GF-D8 (cell line): Measurements from ENCODE around the gene NEBL.

Experiments
- DNase-seq: peaks from one replicate; lab custom pipeline; 2025; lab: John Stamatoyannopoulos, UW

The NEBL gene

DNA sequence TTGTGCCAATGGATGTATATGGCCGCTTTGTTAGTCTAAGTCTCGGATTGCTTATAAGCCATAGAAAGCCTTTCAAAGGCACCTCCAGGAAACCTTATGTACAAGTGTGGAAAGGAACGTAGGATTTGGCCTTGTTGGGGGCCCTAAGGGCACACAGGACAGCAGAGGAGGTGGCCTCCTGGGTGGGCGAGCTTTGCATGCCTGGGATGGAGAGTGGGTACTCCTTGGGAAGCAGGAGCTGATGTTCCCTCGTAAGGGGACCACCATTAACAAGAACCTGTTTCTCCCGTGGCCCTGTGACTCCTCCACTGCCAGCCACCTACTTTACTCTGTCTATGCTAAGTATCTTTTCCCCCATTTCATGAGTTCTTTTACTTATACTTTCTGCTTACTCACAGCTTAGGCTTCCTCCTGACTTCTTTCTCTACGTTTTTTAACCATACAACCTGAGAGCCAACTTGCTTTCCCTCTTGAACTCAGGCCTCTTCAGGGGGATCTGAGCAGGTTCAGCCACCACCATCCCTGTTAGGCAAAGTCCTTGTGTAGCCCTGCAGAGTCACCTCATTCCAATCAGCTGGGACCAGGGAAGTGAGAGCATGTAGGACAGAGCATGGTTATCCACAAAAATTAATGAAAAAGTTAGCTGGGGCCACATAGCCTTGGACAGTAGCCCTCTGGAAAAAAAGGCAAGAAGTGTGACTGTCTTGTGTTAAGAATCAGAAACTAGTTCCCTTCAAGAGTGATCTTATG is 118.9 kb downstream of the NEBL start:
- DNase-seq = no peak

DNA sequence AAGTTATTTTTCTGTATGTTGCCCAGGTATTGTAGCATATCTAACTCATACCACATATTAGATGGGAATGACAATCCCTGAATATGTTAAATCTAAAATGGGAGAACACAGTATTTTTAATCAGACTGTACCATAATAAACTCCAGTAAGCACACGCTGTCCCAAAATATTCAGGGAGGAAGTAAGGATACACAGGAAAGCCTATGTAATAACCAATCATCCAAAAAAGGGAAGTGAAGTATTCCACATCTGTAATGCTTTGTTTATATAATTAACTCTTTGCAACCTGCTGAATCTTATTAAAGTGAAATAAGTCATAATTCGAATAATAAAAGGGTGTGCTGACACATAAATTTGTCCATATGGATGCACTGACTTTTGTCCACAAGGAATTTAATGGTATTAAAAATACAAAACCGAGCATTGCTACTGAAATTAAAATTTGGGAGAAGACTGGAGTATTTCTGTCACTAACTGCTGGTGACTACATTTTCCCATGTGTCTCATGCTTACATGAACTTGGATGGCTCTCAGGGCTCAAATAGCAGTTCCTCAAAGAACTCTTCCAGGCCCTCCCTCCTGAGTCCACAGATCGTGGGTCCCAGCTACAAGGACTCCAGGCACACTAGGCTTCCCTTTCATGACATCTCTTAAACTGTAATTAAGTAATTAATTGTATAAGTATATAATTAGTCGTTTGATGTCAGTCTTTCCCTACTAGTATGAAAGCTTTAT is 120.6 kb downstream of the NEBL start:
- no peak for DNase-seq

DNA sequence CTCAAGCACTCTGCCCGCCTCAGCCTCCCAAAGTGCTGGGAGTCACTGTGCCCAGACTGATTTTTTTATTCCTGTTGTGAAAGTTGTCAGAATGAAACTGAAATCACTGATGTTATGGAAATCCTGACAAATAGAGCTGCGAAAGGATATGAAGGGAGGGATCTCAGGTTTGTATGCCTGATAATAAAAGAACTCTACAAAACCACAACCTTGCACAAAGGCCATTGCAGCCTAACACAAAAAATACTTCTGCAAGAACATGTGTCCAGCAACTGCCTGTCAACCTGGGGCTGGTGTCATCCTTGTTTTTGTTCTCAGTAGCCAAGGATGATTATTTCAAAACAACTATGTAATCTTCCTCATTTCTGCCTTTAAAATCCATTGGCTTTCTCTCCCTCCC is 126.1 kb downstream of the NEBL start:
- DNase-seq = no peak

DNA sequence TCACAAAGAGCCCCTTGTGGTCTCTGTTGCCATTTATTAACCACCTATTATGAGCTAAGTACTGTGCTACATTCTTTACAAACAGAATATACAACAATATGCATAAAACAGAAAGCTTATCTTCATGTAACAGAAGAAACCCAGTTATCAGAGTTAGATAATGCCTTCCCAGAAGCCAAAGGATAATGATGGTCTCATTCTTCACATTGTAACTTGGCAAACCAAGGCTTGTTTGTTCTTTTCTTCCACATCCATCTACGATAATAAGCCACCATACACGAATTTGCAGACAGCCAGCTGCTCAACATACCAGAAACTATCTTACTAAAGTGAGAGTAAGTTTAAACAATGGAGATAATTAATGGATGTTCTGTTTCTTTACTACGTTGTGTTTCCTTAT is 127.6 kb downstream of the NEBL start:
- no peak for DNase-seq

DNA sequence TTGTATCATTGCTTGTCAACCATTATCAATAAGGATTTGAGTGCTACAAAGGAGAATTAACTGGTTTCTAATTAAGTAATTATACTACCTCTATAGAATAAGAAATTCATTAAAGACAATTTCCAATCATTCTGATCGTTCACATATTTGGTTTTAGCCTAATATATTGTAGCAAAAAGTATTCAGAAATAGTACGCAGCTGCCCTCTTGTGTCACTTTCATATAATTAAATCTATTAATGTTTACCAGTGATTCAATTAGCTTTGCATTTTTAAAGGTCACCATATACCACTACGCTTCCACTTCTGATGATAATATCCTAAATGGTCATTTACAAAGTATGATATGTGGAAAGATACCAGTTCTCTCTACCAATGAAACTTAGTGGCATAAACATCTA is 128.3 kb downstream of the NEBL start:
- no peak for DNase-seq

DNA sequence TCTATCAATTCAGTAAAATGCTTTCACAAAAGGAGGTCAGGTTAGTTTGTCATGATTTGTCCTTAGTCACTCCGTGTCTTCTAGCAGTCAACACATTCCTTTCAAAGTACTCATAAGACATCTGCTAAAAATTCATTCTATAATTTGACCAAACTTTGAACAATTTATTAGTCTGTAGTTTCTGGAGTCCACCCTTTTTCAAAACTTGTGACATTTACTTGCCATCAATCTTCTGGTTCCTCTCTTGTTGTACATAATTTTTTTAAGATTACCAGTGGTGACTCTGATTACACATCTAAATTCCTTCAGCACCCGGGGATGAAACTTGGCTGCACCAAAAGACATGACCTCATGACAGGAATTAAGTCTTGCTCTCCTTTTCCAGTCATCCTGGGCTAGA is 130.1 kb downstream of the NEBL start:
- DNase-seq = no peak

DNA sequence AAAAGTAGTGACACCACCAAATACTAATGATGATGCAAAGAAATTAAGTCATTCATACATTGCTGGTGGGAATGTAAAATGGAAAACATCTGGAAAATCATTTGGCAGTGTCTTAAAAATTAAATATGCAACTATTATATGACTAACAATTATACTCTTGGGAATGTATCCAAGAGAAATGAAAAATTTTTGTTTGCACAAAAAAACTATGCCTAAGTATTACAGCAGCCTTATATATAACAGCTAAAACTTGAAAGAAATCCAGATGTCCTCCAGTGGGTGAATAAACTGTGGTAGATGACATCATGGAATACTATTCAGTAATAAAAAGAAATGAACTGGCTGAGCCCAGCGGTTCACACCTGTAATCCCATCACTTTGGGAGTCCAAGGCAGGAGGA is 132.0 kb downstream of the NEBL start:
- no peak for DNase-seq

DNA sequence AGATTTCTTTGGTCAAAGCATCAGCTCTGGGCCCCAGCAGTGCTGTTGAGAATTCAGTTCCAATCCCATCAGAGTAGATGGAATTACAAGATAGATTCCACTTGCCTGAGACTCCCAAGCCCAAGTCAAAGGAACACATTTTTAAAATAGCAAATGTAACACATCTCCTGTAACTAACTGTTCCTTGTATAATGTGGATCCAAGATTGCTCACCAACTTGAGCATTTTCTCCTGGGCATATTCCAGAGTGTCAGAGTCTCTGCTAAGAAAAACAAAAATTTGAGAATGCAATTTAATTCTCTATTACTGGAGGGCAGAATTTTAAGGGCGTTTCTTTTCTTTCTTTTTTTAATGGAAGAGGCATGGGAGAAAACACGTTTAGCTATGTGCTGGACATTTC is 136.7 kb downstream of the NEBL start:
- DNase-seq = no peak

DNA sequence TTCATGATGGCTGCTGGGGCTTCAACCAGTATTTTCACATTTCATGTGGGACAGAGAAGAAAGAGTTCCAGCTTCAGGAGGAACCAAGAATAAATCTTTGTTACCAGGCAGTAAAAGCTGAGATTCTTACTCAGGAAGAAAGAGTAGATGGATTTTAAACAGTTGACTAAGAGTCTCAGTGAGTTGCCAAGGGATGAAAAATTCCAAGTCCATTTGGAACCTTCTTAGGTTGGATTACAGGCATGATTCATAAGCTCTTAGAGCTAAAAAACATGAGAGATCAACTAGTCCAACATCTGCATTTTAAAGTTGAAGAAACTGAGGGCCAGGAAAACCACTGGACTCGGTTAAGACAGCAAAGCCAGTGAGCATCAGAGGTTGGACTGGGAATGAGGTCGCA is 148.6 kb downstream of the NEBL start:
- no peak for DNase-seq

DNA sequence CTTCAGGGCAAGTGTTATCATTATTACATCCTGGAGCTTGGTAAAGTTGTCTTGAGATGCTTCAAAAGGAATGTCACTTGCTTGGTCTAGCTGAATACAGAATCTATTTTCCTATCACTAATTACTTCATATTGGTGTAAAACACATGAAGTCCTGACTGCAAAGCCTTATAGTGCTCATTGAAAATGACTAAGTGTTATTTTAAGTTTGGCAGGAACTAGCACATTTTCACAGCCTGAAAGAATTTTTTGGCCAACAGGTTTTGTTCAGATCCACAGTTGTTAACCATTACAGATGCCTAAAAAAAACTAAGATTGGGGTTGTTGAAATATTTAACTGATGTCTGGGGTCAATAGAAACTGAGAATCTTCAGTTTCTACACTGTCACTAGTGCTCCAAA is 149.3 kb downstream of the NEBL start:
- DNase-seq = no peak

DNA sequence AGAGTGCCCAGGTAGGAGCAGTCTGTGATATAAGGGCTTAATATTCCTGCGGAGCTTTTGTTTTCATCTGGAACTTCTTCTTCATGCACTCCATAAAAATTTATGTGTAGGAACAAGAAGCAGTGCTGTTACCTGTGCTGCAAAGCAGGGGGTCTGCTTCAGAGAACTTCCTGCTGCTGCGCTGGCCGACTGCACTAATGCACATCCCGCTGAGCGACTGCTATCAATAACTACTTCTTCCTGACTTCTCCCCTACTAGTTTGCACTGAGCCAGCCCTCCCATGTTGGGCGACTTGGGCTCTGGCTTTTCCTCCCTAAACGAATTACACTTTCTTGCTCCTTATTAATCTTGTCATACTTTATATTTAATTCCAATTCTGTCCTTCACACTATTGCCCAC is 150.3 kb downstream of the NEBL start:
- no peak for DNase-seq

DNA sequence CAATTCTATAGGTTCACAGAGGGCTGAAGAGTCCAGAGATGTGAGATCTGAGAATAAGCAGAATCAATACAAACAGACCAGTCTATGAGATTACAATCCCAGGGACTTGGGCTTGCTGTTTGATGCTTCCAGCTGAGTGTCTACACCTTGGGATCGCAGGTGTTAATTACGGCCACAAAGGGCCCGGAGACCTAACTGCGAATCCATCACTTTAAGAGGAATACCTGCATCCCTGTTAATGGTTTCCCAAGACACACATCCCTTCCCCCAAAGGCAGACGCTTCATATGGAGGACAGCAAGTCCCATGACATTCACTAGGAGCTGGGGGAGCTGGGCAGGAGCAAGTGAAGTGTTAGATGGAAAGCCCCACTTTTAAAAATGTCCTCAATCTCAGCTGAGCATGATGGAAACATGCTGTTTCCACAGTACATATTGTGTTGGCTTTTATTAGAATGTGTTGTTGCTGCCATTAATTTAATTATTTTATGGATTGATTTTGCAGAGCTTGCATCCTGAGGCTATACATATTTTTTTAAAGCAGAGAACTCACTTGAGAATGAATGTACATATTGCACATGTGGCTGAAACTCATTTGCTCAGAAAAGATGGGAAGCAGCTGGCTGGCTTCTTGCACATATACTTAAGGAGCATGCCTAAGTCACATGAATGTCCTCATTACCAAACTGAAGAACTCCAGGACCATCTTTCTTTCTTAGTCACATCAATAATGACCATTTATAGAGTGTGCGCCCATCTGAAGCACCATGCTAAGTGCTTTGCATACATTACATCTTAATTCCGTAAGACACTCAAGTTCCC is 151.3 kb downstream of the NEBL start:
- DNase-seq = no peak

DNA sequence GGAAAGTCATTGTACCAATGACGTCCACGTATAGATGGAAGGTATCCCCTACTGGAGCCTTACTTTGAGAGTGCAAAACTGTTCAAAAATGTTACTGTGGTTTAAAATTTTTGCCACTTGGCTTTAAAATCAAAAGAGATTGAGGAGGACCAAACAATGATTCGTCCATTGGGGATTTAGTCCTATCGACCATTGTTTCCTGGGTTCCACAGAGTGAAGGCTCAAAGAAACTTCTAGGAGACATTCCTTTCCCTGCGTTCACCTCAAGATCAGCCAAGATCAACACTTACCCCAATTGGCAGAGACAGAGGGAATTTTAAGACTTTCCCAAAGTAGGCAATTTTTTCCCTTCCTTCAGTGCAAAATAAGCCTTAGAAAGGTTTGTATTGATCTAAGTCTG is 152.3 kb downstream of the NEBL start:
- DNase-seq = no peak

DNA sequence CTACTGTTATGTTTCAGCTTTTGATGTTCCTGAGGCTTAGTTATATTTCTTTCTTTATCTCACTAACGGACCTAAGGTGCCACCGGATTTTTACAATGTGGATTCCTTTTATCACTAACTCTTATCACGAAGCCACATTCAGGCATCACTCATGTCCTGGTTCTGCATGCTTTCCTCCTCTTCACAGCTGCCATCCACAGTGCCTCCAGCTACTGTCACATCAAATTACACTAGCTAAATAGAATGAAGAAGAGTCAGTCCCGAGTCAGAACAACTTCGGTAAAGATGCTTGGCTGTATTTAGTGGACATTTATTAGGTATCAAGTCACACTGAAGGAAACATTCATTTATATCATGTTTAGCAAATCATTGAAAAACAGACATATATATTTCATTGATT is 153.2 kb downstream of the NEBL start:
- DNase-seq = no peak

DNA sequence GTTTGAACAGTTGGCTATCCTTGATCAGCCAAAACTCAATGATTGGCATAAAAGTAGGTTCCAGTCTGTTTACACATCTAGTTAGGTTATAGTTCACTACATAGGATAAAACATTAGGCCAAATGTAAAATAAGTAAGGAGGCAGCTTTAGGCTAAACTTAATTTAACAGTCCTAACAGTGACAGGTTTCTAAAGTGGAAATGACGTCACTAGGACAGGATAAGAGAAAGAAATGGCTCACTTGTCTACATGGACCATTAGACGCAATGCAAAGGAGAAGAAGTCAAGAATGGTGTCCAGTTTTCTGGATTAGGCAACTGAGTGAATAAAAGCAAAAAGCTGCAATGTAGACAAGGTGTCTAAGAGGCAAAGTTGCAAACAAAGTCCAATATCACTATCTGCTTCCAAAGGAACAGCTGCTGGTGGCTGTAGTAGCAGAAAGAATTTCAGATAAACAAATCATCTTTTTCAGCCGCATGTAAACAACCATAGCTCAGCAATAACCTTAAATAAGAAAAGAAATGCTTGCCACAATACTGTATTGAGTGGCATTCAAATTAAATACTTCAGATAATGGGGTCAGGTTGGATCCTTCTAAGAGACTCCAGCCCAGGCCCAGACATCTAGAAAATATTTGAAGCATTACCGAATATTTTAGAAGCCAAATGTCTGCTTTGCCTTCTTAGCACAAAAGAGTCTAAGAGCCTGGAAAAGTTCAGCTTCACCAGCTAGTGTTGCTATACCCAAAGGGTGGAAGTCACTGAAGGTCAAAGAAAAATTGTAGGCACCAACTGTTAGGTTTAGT is 154.2 kb downstream of the NEBL start:
- DNase-seq = no peak

DNA sequence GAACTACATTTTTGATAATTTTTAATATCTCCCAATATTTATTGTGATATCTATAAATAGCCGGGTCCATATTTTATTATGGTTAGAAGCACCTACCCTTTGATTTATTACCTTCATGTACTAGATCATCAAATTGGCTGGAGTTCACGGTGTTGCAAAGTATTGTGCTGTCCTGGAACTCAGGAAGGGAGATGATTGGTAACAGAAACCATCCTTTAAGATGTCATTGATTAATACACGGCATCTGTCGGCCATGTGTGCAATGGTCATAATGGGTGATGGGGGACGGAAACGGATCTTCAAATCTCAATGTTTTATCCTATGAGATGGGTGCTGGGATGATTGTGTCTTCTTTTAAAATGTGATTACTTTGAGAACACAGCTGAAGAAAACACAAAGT is 157.0 kb downstream of the NEBL start:
- DNase-seq = no peak

DNA sequence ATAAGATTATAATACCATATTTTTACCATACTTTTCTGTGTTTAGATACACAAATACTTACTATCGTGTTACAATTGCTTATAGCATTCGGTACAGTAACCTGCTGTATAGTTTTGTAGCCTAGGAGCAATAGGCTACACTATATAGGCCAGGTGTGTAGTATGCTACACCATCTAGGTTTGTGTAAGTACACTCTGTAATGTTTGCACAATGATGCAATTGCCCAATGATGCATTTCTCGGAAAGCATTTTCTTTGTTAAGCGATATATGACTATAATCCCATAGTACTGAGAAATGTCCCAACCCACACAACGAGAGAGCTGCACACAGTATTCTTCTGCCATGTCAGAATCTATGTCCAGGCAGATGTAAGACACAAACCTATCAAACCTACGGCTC is 160.0 kb downstream of the NEBL start:
- no peak for DNase-seq
